Endodermal cell (in vitro differentiated cells): ENCODE data around the gene CHD3. TPM values are rescaled to one million over a fixed set of nuclear protein-coding genes. Genes with fewer than 3 reads are reported as not detected.

Experiments
- DNase-seq: peaks from one replicate; pipeline ENCODE4 v3.0.0-alpha.2; 2017
- H3K27ac ChIP-seq: 2 replicates; pipeline ENCODE4 v1.5.1; 2013; ENCODE audit warnings: mild to moderate bottlenecking, low read depth, low read length, moderate library complexity
- H3K27me3 ChIP-seq: 2 replicates; pipeline ENCODE4 v1.6.1; 2013; ENCODE audit warnings: mild to moderate bottlenecking, low read length, moderate library complexity; ENCODE audit not compliant: insufficient read depth, control insufficient read depth, poor library complexity, severe bottlenecking
- H3K36me3 ChIP-seq: 2 replicates; pipeline ENCODE4 v1.7.0; 2013; ENCODE audit warnings: mild to moderate bottlenecking, low read length, moderate library complexity; ENCODE audit not compliant: control insufficient read depth, insufficient read depth
- H3K4me1 ChIP-seq: one replicate; pipeline ENCODE4 v1.7.0; 2013; ENCODE audit warnings: low read length; ENCODE audit not compliant: control insufficient read depth, insufficient read depth
- H3K4me3 ChIP-seq: 2 replicates; pipeline ENCODE4 v1.5.1; 2013; ENCODE audit warnings: mild to moderate bottlenecking, low read length, moderate library complexity
- H3K9ac ChIP-seq: 2 replicates; pipeline ENCODE4 v1.6.1; 2013; ENCODE audit warnings: mild to moderate bottlenecking, low read length, moderate library complexity; ENCODE audit not compliant: poor library complexity, severe bottlenecking; ENCODE audit errors: extremely low read depth
- H3K9me3 ChIP-seq: 2 replicates; pipeline ENCODE4 v1.6.1; 2013; ENCODE audit warnings: mild to moderate bottlenecking, low read length, moderate library complexity; ENCODE audit not compliant: control insufficient read depth
- H3K27ac Mint-ChIP-seq: 2 replicates; pipeline ENCODE4 v1.8.0; 2020; ENCODE audit warnings: mixed read lengths
- H3K27me3 Mint-ChIP-seq: 2 replicates; pipeline ENCODE4 v1.8.0; 2021; ENCODE audit warnings: mild to moderate bottlenecking, mixed read lengths; ENCODE audit not compliant: insufficient read depth
- H3K36me3 Mint-ChIP-seq: 2 replicates; pipeline ENCODE4 v1.8.0; 2020; ENCODE audit warnings: low read depth, mixed read lengths
- H3K4me1 Mint-ChIP-seq: 2 replicates; pipeline ENCODE4 v1.8.0; 2020; ENCODE audit warnings: mixed read lengths
- H3K4me3 Mint-ChIP-seq: 2 replicates; pipeline ENCODE4 v1.8.0; 2020; ENCODE audit warnings: mild to moderate bottlenecking, moderate library complexity, mixed read lengths
- H3K9me3 Mint-ChIP-seq: 2 replicates; pipeline ENCODE4 v1.8.0; 2020; ENCODE audit warnings: mild to moderate bottlenecking, mixed read lengths
- CTCF ChIP-seq: fragments of 200-600 bp; sonication (generic); conservative IDR thresholded peaks from 2 replicates; pipeline ENCODE4 v1.5.0; 2021; ENCODE audit warnings: antibody characterized with exemption, mild to moderate bottlenecking
- WGBS, 2 experiments: methylation state at CpG; one replicate each; pipeline versions ENCODE4 v1.1.5 to v1.1.7; 2013; ENCODE audit warnings: missing lambda C conversion rate in 2 of 2, mixed read lengths in 1 of 2; ENCODE audit not compliant: insufficient coverage in 1 of 2, insufficient read length in 1 of 2; 5-methylcytosine and 5-hydroxymethylcytosine counted together
- total RNA-seq, 2 donors: library from RNA; stranded (reverse); fragmentation: NEBNext Ultra II Directional in 1 of 2; extraction: Animal tissue kit (Norgen Biotek cat#: 25700) in 1 of 2; gene quantifications; 2 replicates in 1 of 2; 3 replicates in 1 of 2; pipeline ENCODE4 v1.2.1, GENCODE V29; 2021

CHD3 gene
- total RNA-seq, 2 donors from 2014 or later = 55.0 to 64.1 TPM

DNA sequence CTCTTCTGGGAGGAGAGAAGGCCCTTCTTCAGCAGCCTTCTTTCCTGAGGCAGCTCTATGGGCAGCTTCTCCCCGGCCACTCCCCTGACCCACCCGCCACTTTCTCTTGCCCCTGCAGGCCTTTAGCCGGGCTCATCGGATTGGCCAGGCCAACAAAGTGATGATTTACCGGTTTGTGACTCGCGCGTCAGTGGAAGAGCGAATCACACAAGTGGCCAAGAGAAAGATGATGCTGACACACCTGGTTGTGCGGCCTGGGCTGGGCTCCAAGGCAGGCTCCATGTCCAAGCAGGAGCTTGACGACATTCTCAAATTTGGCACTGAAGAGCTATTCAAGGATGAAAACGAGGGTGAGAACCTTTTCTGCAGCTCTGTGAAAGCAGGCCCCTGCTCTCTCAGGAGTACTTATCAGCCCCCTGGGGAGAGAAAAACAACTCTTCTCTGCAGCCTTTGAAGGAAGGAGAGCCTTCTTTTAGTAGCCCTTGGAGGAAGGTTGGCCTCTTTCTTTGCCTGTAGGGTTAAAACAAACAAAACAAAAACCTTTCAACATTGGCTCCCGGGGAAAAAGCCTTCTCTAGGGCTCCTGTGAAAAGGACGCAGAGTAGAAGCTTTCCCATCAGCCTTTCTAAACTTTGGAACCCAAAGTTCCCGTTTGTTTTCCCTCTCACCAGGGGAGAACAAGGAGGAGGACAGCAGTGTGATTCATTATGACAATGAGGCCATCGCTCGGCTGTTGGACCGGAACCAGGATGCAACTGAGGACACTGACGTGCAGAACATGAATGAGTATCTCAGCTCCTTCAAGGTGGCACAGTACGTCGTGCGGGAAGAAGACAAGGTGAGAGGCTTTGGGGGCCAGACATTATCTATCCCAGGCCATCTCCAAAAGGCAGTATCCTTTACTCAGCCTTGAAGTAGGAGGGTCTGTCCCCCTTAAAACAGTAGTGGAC, 14.8 kb downstream of the CHD3 start:
- Histone ChIP-seq H3K9ac (no peak overlapping the region), H3K9me3 (no peaks in the 10 kb centered on the region), H3K27me3 (no peaks in the 10 kb centered on the region), H3K4me3 (peak overlapping the region; percentile 45), H3K4me1 (peaks cover 7% of the 10 kb centered on the region), H3K36me3 (peaks cover 79% of the 10 kb centered on the region), H3K27ac (no peak overlapping the region)
- 66 to 73% methylated on average over 17 to 22 of the region's 22 CpGs for WGBS, 2 experiments
- peak overlapping the region; percentile 17 for H3K4me3 Mint-ChIP-seq
- peaks cover 26% of the 10 kb centered on the region for H3K4me1 Mint-ChIP-seq
- peaks cover 81% of the 10 kb centered on the region for H3K36me3 Mint-ChIP-seq
- H3K27me3 Mint-ChIP-seq = no peaks in the 10 kb centered on the region
- no peak for TF ChIP-seq CTCF
- no peaks in the 10 kb centered on the region for H3K9me3 Mint-ChIP-seq
- peak overlapping the region; percentile 86 for H3K27ac Mint-ChIP-seq
- DNase-seq = peak; percentile 83

DNA sequence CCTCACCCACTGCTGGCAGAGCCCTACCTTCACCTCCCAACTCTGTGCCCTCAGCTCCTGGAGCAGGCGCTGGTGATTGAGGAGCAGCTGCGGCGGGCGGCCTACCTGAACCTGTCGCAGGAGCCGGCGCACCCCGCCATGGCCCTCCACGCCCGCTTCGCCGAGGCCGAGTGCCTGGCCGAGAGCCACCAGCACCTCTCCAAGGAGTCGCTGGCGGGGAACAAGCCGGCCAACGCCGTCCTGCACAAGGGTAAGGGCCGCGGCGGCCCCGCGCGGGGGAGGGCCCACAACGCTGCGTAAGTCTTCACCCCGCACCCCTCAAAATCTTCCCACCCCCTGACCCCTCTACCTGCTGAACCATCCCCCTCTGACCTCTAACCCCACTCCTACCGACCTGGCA, 20.5 kb downstream of the CHD3 start:
- peaks cover 58% of the 10 kb centered on the region for H3K36me3 Mint-ChIP-seq
- H3K27ac ChIP-seq = no peak overlapping the region
- H3K27me3 ChIP-seq = no peaks in the 10 kb centered on the region
- no peak overlapping the region for H3K27ac Mint-ChIP-seq
- no peaks in the 10 kb centered on the region for H3K9me3 Mint-ChIP-seq
- no peak overlapping the region for H3K9ac ChIP-seq
- no peak for DNase-seq
- H3K27me3 Mint-ChIP-seq = peaks cover 1% of the 10 kb centered on the region
- no peaks in the 10 kb centered on the region for H3K4me1 ChIP-seq
- H3K4me1 Mint-ChIP-seq = peaks cover 6% of the 10 kb centered on the region
- no peak for TF ChIP-seq CTCF
- 97% methylated on average over 7 to 29 of the region's 29 CpGs for WGBS, 2 experiments
- H3K4me3 Mint-ChIP-seq = no peak overlapping the region
- peaks cover 58% of the 10 kb centered on the region for H3K36me3 ChIP-seq
- no peaks in the 10 kb centered on the region for H3K9me3 ChIP-seq
- no peak overlapping the region for H3K4me3 ChIP-seq

DNA sequence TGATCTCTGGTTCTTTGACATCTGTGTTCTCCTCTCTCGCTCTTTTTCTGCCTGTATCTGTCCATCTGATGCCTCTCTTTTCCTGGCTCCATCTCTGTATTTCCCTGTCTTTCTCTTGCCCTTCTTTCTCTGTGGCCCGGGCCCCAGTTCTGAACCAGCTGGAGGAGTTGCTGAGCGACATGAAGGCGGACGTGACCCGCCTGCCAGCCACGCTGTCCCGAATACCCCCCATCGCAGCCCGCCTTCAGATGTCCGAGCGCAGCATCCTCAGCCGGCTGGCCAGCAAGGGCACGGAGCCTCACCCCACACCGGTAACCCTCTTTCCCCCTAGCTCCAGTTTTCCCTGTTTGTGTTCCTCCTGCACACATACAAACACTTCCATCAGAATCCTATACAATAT, 21.7 kb downstream of the CHD3 start:
- 98 to 99% methylated on average over 14 to 15 of the region's 15 CpGs for WGBS, 2 experiments
- peaks cover 46% of the 10 kb centered on the region for H3K36me3 ChIP-seq
- no peak overlapping the region for H3K4me3 ChIP-seq
- H3K4me1 ChIP-seq = no peaks in the 10 kb centered on the region
- no peak overlapping the region for H3K27ac ChIP-seq
- Mint-ChIP-seq H3K27ac (no peak overlapping the region), H3K4me1 (peaks cover 3% of the 10 kb centered on the region), H3K9me3 (no peaks in the 10 kb centered on the region), H3K36me3 (peaks cover 46% of the 10 kb centered on the region), H3K27me3 (peaks cover 12% of the 10 kb centered on the region), H3K4me3 (no peak overlapping the region)
- H3K27me3 ChIP-seq = no peaks in the 10 kb centered on the region
- no peaks in the 10 kb centered on the region for H3K9me3 ChIP-seq
- no peak for DNase-seq
- no peak overlapping the region for H3K9ac ChIP-seq
- no peak for TF ChIP-seq CTCF
